WERI-Rb-1 (cell line): ENCODE results near the gene GPBP1.

Source experiments
- DNase-seq: peaks from one replicate; pipeline ENCODE4 v3.0.0-alpha.2; 2020
- H3K27ac ChIP-seq: fragments of 250-450 bp; sonication (Bioruptor Pico); 2 replicates; pipeline ENCODE4 v1.5.1; 2020; ENCODE audit warnings: mild to moderate bottlenecking, moderate library complexity
- H3K27me3 ChIP-seq: fragments of 250-450 bp; sonication (Bioruptor Pico); 2 replicates; pipeline ENCODE4 v1.5.1; 2021; ENCODE audit warnings: mild to moderate bottlenecking, low read depth, moderate library complexity; ENCODE audit not compliant: insufficient read depth, severe bottlenecking
- H3K36me3 ChIP-seq: fragments of 250-450 bp; sonication (Bioruptor Pico); 2 replicates; pipeline ENCODE4 v1.5.1; 2020; ENCODE audit warnings: mild to moderate bottlenecking, moderate library complexity
- H3K4me3 ChIP-seq: 2 replicates; pipeline ENCODE4 v1.5.1; 2011; ENCODE audit warnings: low read depth, mild to moderate bottlenecking, control low read depth, low read length
- H3K9me3 ChIP-seq: fragments of 250-450 bp; sonication (Bioruptor Pico); 2 replicates; pipeline ENCODE4 v1.5.1; 2021; ENCODE audit warnings: mild to moderate bottlenecking, moderate library complexity; ENCODE audit not compliant: severe bottlenecking
- TF ChIP-seq, protein P1 (sequence below): IDR thresholded peaks from 2 replicates; pipeline ENCODE4 v1.5.1; 2011; ENCODE audit warnings: low read depth, mild to moderate bottlenecking, control low read depth, inconsistent platforms, low read length

Gene GPBP1

GRCh38 chr5:57209316-57210040, 35.6 kb downstream of the GPBP1 start:
- no peak overlapping the region for H3K4me3 ChIP-seq
- DNase-seq = no peak
- H3K36me3 ChIP-seq = peaks cover 15% of the 10 kb centered on the region
- H3K9me3 ChIP-seq = no peaks in the 10 kb centered on the region
- TF ChIP-seq, protein P1, sequence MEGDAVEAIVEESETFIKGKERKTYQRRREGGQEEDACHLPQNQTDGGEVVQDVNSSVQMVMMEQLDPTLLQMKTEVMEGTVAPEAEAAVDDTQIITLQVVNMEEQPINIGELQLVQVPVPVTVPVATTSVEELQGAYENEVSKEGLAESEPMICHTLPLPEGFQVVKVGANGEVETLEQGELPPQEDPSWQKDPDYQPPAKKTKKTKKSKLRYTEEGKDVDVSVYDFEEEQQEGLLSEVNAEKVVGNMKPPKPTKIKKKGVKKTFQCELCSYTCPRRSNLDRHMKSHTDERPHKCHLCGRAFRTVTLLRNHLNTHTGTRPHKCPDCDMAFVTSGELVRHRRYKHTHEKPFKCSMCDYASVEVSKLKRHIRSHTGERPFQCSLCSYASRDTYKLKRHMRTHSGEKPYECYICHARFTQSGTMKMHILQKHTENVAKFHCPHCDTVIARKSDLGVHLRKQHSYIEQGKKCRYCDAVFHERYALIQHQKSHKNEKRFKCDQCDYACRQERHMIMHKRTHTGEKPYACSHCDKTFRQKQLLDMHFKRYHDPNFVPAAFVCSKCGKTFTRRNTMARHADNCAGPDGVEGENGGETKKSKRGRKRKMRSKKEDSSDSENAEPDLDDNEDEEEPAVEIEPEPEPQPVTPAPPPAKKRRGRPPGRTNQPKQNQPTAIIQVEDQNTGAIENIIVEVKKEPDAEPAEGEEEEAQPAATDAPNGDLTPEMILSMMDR = no peak
- H3K27me3 ChIP-seq = no peaks in the 10 kb centered on the region
- H3K27ac ChIP-seq = no peak overlapping the region

- no peak for DNase-seq
- Histone ChIP-seq H3K36me3 (peaks cover 26% of the 10 kb centered on the region), H3K9me3 (no peaks in the 10 kb centered on the region), H3K4me3 (no peak overlapping the region), H3K27me3 (no peaks in the 10 kb centered on the region), H3K27ac (no peak overlapping the region)
- TF ChIP-seq, protein P1 = no peak
These were observed 36.8 kb downstream of the GPBP1 start for GRCh38 chr5:57210633-57211032.

- no peak overlapping the region for H3K27ac ChIP-seq
- H3K4me3 ChIP-seq = no peak overlapping the region
- H3K27me3 ChIP-seq = no peaks in the 10 kb centered on the region
- TF ChIP-seq, protein P1 = no peak
- no peak for DNase-seq
- no peaks in the 10 kb centered on the region for H3K9me3 ChIP-seq
- H3K36me3 ChIP-seq = peaks cover 28% of the 10 kb centered on the region
These were observed 37.2 kb downstream of the GPBP1 start for GRCh38 chr5:57211039-57211438.

DNA sequence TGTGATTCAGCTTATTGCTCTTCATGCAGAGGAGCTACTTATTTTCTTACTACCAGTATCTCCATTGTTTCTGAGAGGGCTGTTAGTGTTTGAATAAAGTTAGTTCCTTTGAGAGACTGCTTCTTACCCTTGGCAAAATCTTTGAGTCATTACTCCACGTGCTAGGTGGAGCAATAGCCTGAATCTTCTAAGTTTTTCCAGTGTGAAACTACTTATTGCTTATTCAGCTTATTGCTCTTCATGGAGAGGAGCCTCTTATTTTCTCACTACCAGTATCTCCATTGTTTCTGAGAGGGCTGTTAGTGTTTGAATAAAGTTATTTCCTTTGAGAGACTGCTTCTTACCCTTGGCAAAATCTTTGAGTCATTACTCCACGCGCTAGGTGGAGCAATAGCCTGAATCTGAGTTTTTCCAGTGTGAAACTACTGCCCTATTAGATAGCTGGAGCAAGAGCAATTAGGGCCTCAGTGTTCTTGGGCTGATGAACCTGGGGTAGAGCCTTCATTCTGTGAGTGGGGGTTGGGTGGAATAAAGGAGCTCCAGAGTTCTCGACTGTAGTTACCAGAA, 41.9 kb downstream of the GPBP1 start:
- H3K27ac ChIP-seq = no peak overlapping the region
- H3K36me3 ChIP-seq = peaks cover 51% of the 10 kb centered on the region
- H3K9me3 ChIP-seq = no peaks in the 10 kb centered on the region
- no peak overlapping the region for H3K4me3 ChIP-seq
- no peaks in the 10 kb centered on the region for H3K27me3 ChIP-seq
- TF ChIP-seq, protein P1 = no peak
- DNase-seq = no peak

GRCh38 chr5:57216714-57217113, 42.9 kb downstream of the GPBP1 start:
- Histone ChIP-seq H3K9me3 (no peaks in the 10 kb centered on the region), H3K36me3 (peaks cover 50% of the 10 kb centered on the region), H3K27ac (no peak overlapping the region), H3K27me3 (no peaks in the 10 kb centered on the region), H3K4me3 (no peak overlapping the region)
- DNase-seq = no peak
- TF ChIP-seq, protein P1 = no peak
